Activated CD4-positive, alpha-beta T cell treated with anti-CD3 and anti-CD28 coated beads for 1 hour (primary cell): ENCODE results near the gene ADGRV1.
"Not testable (repeated sequence)": the region's sequence is repeated elsewhere in the genome, so short reads cannot be mapped to it uniquely, and the experiment has no call there.

Experiments used
- DNase-seq: peaks from one replicate; pipeline ENCODE4 v3.0.0-alpha.2; 2020

Gene ADGRV1

DNA sequence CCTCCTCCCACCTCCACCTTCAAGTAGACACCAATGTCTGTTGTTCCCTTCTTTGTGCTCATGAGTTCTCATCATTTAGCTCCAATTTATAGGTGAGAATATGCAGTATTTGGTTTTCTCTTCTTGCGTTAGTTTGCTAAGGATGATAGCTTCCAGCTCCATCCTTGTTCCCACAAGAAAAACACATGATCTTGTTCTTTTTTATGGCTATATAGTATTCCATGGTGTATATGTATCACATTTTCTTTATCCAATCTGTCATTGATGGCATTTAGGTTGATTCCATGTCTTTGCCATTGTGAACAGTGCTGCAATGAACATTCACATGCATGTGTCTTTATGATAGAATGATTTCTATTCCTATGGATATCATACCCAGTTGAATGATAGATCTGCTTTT is 454.3 kb downstream of the ADGRV1 start:
- DNase-seq, result not testable (repeated sequence)

DNA sequence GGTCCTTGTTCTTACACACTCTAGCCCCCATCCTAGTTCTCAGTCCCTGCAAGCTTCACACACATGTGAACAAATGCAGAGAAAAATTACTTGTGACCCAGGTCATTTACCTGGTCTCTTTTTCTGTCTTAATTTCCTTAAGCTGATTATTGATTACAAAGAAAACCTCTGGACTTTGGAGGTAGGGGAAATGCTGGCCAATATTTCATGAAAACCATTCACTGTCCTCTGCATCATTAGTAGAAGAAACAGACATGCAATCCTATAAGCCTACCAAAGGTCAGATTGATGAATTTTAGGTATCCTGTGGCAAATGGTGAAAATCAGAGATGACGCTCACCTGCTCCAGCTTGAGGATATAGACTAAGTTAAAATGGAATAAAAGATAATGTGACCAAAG is 457.7 kb downstream of the ADGRV1 start:
- no peak for DNase-seq

DNA sequence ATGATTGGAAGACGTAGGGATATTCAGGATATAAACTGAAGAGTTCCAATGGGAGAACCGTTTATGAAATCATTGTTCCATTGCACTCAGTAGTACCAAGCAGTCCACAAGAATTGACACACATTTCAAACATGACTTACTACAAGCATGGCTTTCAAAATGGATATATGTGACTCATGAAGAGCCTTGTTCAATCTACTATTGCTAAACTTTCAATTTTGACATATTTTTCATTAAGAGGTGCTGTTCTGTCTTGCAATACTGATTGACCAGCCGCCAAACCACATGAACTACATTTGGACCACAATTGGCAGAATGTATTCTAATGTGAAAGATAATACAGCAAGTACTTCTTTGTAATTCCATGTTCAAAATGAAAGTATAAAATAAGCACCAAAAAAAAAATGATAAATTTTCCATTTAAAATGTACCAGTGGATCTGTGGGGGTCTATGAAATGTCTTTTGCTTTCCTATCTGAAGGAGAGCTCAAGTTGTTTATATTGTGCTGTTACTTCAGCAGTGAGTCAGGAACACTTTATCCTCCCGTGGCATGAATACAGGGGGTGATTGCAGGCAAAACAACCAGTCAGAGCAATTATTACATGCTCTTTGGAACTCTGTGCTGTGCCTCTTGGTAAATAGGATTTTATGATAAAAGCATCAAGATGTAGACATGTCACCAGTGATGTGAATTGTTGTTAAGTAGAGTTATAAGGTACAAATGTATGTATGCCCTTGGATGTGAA is 458.5 kb downstream of the ADGRV1 start:
- no peak for DNase-seq

DNA sequence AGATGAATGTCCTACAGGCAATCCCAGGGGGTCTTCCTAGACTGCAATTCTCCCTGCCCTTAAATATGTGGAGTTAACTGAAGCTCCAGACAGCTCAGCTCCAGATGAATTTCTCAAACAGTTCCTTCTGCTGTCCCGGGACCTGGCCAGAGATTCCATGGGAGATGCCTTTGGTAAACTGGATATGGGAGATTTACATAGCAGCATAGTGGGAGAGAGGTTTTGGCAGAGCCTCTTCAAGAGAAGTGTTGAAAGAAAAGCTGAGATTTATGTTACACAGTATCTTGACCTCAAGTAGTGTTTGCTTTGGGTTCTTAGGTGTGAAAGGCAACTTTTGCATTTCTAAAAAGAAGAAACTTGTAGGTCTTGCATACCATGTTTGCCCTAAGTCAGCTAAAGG is 459.6 kb downstream of the ADGRV1 start:
- no peak for DNase-seq

DNA sequence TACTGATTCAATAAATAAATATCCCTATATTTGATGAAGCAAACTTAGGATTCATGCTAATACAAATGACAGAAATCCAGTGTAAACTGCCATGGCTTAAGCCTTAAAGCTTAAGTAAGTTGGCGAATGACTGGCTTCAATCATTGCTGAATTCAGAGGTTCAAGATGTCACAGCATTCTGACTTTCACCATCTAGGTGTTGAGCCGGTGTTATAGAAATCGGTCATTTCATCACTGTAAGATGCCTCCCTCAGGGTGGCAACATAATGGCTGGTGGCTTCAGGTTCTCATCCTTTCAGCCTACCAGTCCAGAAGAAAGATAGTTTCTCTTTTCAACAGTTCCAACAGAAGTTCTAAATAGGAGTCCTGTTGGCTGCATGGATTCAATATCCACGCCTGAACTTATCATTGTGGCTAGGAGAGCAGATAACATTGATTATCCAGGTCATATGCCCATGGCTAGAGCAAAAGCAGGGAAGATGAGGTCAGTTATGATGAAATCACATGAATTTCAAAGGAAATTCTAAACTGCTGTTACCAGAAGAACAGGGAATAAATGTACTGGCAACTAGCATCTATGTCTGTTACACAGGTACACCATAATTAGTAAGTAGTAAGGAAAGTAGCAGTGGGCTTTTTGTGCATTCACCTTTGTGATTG is 460.2 kb downstream of the ADGRV1 start:
- DNase-seq, result no peak

DNA sequence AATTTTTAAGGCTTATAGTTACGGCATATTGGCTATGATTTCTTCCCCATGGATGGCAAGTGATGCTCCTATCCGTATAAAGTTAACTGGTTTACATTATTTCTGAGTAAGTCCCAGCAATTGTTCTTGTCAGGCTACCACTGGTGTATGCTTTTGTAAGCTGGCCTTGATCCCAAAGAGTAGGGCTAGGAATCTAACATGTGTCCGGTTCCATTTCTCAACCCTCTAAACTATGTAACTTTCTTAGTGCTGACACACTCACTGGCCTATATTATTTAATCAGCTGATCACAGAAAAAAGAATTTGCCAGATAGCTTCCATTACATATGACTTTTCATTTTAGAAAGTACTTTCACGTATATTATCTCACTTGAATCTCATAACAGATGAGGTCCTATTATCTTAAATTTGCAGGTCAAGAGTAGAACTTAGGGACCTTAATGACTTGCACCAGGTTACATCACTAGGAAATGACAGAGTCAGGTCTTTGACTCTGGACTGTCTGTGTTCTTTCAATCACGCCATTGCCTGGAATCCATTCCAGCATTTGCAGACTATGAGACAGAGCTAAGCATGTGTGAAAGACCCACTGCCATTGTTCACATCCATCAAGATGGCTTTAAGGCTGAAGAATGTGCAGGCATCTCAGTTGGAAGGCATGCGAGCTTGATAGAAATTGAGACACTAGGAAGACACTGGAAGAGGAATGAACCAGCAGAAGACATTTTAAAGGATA is 461.6 kb downstream of the ADGRV1 start:
- DNase-seq, result no peak

DNA sequence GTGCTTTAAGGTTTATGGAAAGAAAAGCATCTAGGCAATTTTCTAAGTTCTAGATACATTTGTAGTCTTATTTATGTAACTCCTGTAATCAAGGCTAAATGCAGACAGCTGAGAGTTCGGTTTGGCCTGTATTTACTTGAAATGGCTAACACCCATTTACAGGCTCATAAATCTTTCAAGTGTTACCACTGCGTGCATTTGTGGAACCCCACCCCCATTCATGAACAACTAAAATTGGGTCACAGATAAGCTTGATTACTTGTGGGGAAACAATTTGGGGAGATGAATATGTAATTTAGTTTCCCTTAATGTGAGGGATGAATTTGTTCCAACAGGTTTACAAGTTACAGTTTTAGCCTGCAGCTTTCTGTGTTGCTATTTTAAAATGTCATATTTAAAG is 463.9 kb downstream of the ADGRV1 start:
- DNase-seq, result no peak

DNA sequence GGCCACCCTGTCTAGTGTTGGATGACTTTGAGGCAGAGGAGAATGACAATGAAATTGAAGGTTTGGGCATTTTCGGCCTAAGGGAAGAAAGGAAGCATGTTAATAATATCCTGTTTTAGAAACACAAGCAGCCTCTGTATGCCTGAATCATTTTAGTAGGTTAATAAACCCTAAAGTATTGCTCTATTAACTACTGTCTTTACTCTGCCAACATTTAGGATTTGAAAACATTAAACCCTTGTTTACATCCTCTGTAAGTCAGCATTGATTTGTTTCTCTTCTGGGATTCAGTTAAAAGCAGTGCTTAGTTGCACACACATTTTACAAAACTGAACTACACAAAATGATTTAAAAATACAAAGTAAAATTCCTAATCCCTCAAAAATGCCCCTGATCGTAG is 465.6 kb downstream of the ADGRV1 start:
- DNase-seq, result no peak

DNA sequence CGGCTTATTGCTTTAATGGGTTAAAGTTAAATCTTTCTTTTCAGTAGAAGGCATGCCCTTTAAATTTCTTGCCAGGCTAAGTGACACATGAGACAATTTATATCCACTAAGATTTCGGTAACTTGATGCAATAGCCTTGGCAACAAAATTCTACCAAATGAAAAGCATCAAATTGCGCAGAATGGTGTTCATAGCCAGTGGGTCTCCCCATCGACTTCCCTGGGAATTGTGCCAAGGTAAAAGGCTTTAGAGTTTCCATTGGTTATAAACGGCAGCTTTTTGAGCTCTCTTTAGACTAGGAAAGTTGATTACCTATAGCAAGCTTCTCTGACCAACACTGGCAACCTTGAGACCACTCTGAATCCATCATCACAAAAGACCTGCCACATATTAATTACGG is 466.1 kb downstream of the ADGRV1 start:
- no peak for DNase-seq

DNA sequence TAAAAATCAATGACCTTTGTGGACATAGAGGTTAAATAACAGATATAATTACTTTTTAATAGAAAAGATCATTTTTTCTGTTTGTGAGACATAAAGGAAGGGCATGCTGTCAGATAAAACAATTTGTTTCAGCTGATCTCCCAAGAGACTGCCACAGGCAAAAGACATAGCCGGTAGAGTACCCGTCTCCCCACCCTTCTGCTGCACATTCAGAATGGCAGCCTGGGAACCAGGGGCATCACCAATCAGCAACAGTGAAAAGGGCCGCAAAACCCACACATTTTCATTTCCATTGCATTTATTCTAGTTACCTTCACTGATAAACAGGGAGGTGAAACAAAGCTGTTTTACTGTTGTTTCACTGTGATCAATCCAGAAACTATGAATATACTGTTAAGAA is 466.9 kb downstream of the ADGRV1 start:
- no peak for DNase-seq

DNA sequence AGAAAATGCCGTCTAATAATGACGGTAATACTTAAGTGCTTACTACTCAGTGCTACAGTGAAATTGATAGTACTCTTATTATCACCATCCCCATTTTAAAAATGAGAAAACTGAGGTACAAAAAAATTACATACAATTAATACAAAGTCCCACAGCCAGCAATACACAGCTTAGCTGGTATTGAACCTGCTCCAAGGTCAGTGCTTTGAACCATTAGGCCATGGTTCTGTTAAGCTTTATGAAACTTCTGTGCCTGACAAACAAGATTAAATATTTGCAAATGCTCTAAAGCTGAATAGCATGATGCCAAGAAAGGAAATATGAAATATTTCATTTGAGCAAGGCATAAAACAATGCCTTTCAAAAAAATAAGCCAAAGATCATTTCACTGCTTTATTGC is 467.4 kb downstream of the ADGRV1 start:
- no peak for DNase-seq

DNA sequence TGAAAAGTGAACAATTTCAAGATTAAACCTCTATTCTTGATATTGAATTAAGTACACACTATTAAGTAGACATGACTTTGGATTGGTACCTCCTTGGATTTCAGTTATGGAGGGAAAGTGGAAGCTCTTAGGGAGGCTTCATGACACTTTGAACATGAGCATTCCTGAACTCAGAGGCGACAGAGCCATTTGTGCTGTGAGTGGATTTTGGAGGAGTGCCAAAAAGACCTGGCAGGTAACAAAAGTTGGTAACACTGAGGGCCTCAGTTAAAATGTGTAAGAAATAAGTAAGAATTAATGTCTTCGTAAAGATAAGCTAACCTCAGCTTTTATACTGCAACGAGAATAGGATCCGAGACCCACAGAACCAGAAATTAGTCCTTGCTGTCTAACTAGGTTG is 467.9 kb downstream of the ADGRV1 start:
- no peak for DNase-seq

DNA sequence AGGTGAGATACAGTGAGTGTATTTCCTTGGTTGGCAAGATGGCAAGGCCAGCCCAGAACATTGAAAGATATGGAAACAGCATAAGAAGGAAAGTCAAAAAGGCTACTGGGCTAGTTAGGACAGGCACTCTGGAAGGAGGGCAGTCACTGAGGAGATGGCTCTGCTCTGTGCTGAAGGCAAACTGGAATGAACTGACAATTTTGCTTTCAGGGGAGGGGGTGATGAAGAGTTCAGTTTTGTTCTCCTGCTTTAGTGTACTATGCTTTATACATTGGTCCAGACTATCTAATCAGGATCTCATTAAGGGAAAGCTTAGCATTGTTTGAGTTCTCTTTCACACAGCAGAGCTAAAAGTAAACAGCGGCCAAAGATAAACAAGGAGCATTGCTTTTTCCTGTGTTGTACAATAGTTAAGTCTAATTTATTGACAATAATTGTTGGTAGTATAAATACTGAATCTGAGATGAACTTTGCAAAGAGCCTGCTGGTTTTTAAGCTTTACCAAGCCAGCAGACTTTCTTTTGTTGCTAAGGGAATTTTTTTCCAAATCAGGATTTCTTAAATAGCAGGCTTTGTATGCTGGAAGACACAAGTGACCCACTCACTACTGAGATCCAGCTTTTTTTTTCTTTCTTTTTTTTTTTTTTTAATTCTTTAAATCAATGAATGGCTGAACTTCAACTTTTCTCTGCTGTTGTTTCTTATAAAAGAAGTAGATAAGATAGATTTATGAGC is 469.0 kb downstream of the ADGRV1 start:
- DNase-seq, result no peak

DNA sequence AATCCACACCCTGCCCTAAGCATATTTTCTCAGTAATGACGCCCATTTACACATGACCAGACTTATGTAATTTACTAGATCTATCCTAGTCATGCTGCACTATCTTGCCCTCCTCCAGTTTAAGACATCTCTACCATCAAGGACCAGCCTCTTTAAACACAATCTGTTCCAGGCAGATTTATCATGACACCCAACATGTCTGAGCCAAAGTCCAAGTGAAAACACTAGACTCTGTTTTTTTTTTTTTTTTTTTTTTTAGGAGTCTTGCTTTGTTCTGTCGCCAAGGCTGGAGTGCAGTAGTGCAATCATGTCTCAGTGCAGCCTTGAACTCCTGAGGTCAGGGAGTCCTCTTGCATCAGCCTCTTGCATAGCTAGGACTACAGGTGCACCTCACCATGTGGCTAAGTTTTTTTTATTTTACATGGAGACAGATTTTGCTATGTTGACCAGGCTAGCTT is 469.9 kb downstream of the ADGRV1 start:
- DNase-seq, result no peak

DNA sequence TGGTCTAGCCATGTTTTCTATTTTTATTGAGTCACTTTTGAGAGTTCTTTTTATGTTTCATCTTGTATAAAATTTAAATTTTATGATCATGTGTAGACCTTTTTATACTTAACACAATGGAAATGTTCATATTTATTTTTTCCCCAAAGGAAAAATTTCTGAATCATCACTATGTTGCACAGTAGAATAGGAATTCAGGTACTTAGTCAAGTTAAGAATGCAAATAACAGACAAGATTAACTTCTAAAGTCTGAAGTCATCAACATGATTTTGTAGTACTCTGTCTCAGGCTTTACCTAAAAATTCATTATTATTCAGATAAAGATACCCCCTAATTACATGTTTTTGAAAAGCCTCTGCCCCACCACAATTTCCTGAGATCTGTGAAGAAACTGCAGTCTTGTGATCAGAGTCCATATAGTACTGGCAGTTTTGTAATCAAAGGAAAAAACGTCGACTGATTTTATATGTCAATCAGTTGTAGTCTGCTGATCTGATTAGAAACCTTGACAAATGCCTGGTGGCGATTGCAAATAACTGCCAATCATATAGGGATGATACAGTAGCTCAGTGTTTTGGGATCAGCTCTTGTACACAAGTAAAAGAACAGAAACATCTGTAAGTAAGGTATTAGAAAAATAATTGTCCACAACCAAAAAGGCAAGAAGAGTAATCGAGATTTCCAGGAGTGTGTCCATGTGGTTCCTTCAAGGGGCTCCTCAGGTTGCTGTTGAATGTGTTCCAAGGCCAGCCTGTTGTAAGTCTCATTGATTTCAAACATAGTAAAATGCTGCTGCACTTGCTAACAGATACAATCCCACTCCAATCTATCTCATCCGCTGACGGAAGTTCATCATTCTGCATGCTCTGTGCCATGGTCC is 472.2 kb downstream of the ADGRV1 start:
- DNase-seq, result no peak

DNA sequence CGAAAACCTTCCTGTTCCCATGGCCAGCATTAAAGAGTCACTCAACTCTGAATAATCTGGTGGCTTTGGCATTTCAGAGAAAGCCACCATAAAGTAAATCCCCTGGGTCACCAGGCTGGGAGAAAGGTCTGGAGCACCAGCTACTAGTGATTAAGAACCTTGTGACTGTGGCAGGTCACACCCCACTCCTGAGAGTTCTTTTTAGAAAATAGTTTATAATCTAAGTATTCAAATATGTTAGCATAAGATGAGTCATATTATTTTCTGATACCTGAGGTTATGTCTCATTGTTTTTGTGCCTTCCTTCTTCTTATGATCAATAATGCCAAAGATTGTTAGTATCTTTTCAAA is 472.8 kb downstream of the ADGRV1 start:
- no peak for DNase-seq

DNA sequence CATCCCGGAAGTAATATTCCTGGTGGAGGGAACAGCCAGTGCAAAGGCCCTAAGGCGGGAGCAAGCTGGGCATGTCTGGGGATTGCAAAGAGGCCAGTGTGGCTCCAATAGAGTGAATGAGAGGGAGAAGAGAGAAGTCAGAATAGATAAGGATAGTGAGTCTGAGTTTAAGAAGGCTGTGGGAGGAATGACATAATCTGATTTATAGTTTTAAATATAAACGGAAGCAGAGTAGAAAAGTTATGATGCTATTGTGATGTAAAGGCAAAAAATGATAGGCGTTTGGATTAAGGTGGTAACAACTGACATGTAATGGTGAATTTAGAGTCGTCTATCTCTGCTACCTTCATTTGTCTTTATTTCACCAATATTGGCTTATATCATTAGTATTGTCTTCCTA is 473.5 kb downstream of the ADGRV1 start:
- no peak for DNase-seq

DNA sequence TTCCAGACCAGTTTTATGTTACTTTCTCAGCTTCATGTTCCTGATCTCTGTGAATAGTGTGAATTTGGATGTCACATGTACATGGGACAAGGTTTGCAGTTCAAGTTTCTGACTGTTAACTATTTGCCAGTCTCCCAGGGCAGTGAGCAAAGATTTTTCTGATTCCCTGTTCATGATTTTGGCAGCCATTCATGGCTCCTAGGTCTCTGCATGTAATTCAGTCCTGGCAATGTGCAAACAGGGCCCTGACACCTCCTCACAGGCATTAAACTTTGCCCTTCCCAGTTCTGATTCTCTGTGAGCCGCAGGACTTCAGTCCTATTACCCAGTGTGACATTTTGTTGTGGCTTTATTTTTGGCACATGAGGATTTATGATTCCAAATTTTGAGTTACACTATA is 474.8 kb downstream of the ADGRV1 start:
- no peak for DNase-seq

DNA sequence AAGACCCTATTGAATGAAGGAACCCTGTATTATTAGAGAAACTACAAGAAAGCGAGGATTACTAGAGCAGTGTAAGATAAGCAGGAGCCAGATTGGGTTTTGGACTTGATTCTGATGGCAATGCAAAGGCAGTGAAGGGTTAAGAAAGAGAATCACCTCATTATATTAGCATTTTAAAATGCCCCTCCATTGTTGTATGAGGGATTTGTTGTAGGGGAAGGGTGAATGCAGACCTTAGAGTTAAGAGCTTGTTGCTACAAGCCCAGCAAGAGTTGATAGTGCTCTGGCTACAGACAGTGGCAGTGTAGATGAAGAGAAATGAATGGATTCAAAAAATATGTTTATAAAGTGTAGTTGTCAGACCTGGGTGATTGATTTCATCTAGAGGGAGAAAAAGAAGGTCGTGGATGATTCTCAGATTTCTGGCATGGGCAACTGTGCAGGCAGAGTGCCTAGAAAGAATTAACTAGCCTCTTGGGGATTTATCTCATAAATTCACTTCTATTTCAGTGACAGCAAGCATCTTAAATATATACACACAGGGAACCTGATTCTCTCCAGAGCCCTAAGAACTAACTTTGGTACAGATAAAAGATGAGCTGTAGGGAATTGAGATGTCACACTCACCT is 479.7 kb downstream of the ADGRV1 start:
- DNase-seq, result no peak

DNA sequence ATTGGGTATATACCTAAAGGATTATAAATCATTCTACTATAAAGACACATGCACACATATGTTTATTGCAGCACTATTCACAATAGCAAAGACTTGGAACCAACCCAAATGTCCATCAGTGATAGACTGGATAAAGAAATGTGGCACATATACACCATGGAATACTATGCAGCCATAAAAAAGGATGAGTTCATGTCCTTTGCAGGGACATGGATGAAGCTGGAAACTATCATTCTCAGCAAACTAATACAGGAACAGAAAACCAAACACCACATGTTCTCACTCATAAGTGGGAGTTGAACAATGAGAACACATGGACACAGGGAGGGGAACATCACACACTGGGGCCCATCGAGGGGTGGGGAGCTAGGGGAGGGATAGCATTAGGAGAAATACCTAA is 482.5 kb downstream of the ADGRV1 start:
- not testable (repeated sequence) for DNase-seq

DNA sequence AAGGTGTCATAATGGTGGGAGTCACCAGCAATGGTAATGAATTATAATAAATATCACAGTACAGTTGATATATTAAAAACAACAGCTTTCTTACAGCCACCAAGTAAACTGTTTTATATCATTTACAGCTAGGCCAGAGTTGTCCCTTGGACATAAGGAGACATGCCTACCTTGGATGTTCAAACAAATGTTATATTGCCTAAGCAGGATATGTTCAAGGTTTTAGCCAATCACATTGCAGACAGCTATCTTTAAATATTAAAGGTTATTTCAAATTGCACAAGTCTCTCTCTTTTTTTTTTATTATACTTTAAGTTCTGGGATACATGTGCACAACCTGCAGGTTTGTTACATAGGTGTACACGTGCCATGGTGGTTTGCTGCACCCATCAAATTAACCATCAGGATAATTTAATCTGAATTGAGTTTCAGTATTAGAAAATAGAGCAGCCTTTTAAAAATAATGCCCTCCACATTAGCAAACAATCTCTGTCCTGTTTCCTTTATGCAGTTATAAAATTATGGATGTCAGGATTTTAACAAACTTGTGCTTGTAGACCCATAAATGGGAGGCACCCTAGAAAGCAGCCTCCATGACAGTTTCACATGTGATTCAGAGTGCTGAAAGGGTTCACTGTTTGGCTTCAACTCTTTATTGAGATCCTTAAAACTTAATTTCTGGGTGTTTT is 483.8 kb downstream of the ADGRV1 start:
- DNase-seq, result no peak

DNA sequence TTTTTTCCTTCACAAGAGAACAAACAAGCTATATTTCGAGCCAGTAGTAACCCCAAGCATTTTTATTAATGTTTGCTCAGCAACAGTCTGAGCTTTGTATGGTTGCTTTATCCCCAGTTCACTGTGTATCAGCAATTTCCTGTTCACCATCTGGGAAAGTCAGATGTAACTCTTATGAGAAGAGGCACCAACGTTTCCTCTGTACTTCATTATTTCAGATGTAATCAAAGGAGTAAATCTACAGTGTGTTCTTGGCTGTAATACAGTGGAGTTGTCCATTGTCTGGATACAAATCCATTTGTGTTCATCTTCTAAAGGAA is 484.3 kb downstream of the ADGRV1 start:
- no peak for DNase-seq
